HepG2 (cell line): ENCODE results near the gene TTN.

ENCODE experiments used
- EZH2 ChIP-seq: conservative IDR thresholded peaks from 2 replicates; pipeline ENCODE4 v1.6.1; 2012; ENCODE audit warnings: mild to moderate bottlenecking, low read depth, low read length, moderate library complexity
- PHF8 ChIP-seq: sonication (generic); formaldehyde crosslinking; IDR thresholded peaks from 2 replicates; pipeline ENCODE4 v1.5.0; 2020; ENCODE audit warnings: missing genetic modification reagents
- POLR2A ChIP-seq, 2 experiments: IDR thresholded peaks; 2 replicates each; pipeline ENCODE4 v1.6.1; 2011; ENCODE audit warnings: low read depth in 2 of 2, low read length in 2 of 2, mild to moderate bottlenecking in 1 of 2, moderate library complexity in 1 of 2; ENCODE audit not compliant: insufficient read depth in 1 of 2

DNA sequence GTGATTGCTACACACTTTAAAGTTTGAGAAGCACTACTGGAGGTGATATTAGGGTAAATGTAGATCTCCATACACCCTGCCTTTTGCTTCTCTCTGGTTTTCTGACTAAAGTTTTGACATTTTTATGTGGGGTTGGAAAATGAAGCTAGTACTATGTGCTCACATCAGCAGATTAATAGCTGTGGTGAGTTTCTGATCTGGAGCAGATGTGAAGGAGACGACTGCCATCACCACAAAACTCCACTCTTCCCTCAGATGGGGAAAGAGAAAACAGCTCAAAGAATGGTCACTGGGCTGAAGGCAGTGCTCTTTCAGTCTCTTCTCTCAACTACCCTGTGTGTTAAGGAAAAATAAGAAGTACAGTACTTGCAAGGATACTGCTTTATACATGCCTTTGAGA, 289.7 kb downstream of the TTN start:
- TF ChIP-seq EZH2 = no peak
- no peak for TF ChIP-seq PHF8 (CRISPR knock-in tag)
- no peak for TF ChIP-seq POLR2A (IDR thresholded peaks at IDR 0.05; ENCODE audit: insufficient read depth in 1 of 2, low read depth in 2 of 2, low read length in 2 of 2)
